Right lung (tissue), 5 donors: ENCODE measurements around the gene TMEM143. TPM values are rescaled to one million over a fixed set of nuclear protein-coding genes. Genes with fewer than 3 reads are reported as not detected.
"Not testable (repeated sequence)": the region's sequence is repeated elsewhere in the genome, so short reads cannot be mapped to it uniquely, and the experiment has no call there.

Experiments
- DNase-seq, 2 donors: peaks; one replicate each; pipeline ENCODE4 v3.0.0-alpha.2; 2013
- polyA plus RNA-seq, 5 donors: library from polyadenylated mRNA; unstranded; fragments of 120-200 nt; gene quantifications; one replicate each; pipeline versions ENCODE4 v1.2.1 to v1.2.3, GENCODE V29; 2013; ENCODE audit warnings: inconsistent platforms in 1 of 5, low replicate concordance in 1 of 5; ENCODE audit not compliant: insufficient read length in 5 of 5, insufficient read depth in 1 of 5

Gene TMEM143
- polyA plus RNA-seq, 5 donors = 6.6 to 9.2 (median 7.7) TPM

GRCh38 chr19:48296963-48297734 lies 66.6 kb downstream of the TMEM143 start:
- no peak for DNase-seq

GRCh38 chr19:48295458-48295857 lies 68.3 kb downstream of the TMEM143 start:
- DNase-seq = no peak

DNA sequence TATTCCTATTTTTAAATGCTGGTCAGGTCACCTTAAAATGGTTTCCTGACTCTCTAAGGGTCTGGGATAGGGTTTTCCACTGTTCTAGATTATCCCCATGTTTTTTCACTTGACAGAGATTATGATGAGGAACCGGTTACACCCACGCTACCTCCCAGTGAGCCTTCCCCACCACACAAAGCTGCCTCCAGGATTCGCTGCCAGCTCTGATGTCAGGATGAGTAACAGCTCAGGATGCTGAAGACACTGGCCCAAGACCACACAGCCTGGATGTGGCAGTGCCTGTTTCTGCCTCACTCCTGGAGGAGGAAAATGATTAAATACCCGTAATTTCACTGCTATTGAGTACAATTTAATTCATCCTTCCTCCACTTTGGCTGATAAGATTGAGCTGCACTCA lies 70.9 kb downstream of the TMEM143 start:
- no peak for DNase-seq

DNA sequence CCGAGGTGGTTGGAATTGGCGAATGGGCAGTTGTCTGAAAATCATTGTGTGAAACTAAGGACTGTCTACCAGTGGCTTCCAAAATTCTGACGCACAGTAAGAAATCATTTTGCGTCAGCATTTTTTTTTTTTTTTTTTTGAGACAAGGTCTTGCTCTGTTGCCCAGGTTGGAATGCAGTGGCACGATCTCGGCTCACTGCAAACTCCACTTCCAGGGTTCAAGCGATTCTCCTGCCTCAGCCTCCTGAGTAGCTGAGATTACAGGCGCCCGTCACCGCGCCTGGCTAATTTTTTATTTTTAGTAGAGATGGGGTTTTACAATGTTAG lies 72.3 kb downstream of the TMEM143 start:
- DNase-seq = not testable (repeated sequence)

DNA sequence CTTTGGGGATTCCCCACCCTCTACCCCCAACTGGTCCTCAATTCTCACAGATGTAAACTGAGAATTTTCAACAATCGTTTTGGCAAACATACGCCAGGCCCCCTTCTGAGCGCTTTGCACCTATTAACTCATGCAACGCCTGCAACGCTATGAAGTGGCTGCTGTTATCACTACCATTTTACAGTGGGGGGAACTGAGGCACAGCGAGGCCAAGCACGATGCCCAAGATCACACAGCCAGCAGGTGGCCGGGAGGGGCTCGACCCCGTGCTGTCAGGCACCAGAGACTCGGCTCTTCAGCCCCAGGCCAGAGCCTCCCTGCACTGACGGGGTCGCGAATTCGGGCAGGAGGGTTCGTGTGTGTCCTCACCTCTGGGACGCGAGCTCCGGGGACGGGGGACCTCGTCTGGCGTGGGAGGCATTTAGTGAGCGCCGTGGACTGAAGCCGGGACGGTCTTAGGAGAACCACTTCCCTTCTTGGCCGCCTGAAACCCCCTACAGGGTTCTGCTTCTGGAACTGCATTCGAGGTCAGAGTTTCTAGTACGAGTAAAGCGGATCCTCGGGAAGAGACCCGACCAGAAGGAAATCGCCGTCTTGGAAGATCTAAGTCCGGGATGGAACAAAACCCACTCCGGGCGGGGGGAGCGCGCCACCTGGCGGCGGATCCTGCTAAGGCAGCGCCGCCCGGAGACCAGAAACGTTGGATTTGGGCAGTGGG lies 72.8 kb downstream of the TMEM143 start:
- DNase-seq = peak; percentile 85 to 88

DNA sequence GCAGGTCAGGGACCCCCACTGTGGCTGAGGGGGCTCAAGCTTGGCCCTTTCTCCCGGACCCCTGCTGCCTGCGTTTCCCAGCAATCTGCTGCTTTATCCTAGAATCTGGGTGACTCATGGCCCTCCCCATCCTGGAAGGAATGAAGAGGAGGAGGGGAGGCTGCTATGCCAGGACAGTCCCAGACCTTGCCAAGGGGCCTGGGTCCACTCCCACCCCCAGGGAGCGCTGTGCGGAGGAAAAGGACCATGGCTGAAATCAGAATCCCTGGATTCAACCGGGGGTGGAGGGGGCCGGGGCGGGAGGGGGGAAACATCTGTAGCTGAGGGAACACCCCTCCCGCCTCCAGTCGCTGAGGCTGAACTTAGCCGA lies 73.4 kb downstream of the TMEM143 start:
- DNase-seq = no peak

GRCh38 chr19:48287748-48288147 lies 76.0 kb downstream of the TMEM143 start:
- no peak for DNase-seq

DNA sequence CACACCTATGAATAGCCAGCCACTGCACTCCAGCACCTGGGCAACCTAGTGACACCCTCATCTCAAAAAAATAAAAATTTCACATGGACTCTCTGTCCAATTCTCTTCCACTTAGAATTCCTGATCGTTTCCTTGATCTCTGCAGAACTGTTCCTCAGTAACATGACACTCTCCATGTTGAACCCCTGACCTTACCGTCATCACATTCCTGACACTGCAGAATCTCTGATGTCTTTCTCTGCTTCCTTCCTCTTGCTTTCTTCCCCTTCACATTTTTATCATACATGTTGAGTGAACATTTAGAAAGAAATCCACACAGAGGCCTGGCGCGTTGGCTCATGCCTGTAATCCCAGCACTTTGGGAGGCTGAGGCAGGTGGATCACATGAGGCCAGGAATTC lies 78.8 kb downstream of the TMEM143 start:
- no peak for DNase-seq

- DNase-seq = no peak
Observed at GRCh38 chr19:48283908-48284307, 79.8 kb downstream of the TMEM143 start.

Other genes starting within 250 kb of the TMEM143 start
- 10 to 100 TPM; 56.9 to 71.4 (median 63.0) TPM for gene LIG1, start 193.6 kb downstream of the TMEM143 start, polyA plus RNA-seq
- gene ZSWIM9, start 193.3 kb downstream of the TMEM143 start, polyA plus RNA-seq = 10 to 100 TPM in 3 of 5 donors, 1 to 10 TPM in 2; 7.7 to 11.5 (median 10.6) TPM
- 10 to 100 TPM; 58.7 to 96.3 (median 86.0) TPM for gene CARD8, start 108.0 kb downstream of the TMEM143 start, polyA plus RNA-seq
- 10 to 100 TPM in 1 of 5 donors, 1 to 10 TPM in 4; 8.1 to 10.6 (median 9.0) TPM for gene ZNF114, start 93.9 kb downstream of the TMEM143 start, polyA plus RNA-seq
- gene EMP3, start 38.4 kb downstream of the TMEM143 start, polyA plus RNA-seq = 100 to 1,000 TPM in 4 of 5 donors, 10 to 100 TPM in 1; 98.1 to 129 (median 108) TPM
- gene SYNGR4, start 427 bp upstream of the TMEM143 start, polyA plus RNA-seq = under 1 TPM in 1 of 5 donors, not detected in 4; 0.27 TPM
- gene KDELR1, start 27.6 kb upstream of the TMEM143 start, polyA plus RNA-seq = 100 to 1,000 TPM; 141 to 191 (median 175) TPM
- under 1 TPM; 0.13 to 0.58 (median 0.40) TPM for gene GRIN2D, start 29.7 kb upstream of the TMEM143 start, polyA plus RNA-seq
- gene GRWD1, start 82.0 kb upstream of the TMEM143 start, polyA plus RNA-seq = 10 to 100 TPM; 17.5 to 30.9 (median 21.7) TPM
- 1 to 10 TPM in 3 of 5 donors, under 1 TPM in 2; 0.70 to 1.5 (median 1.2) TPM for gene KCNJ14, start 91.6 kb upstream of the TMEM143 start, polyA plus RNA-seq
- 100 to 1,000 TPM in 2 of 5 donors, 10 to 100 TPM in 3; 72.6 to 112 (median 87.8) TPM for gene CYTH2, start 105.4 kb upstream of the TMEM143 start, polyA plus RNA-seq
- gene LMTK3, start 147.9 kb upstream of the TMEM143 start, polyA plus RNA-seq = 1 to 10 TPM; 1.4 to 4.0 (median 2.6) TPM
- gene SULT2B1, start 188.2 kb upstream of the TMEM143 start, polyA plus RNA-seq = 1 to 10 TPM; 1.6 to 4.2 (median 3.3) TPM
- under 1 TPM; 0.11 to 0.76 (median 0.32) TPM for gene SPACA4, start 242.8 kb upstream of the TMEM143 start, polyA plus RNA-seq